ENCODE results near the gene SELE. TPM values are rescaled to one million over a fixed set of nuclear protein-coding genes. Genes with fewer than 3 reads are reported as not detected.
"Not testable (repeated sequence)": the region's sequence is repeated elsewhere in the genome, so short reads cannot be mapped to it uniquely, and the experiment has no call there.

The SELE gene
- total and polyA plus RNA-seq, 4 donors: 0.09 to 4.2 (median 3.3) TPM

- H3K36me3 ChIP-seq (ENCODE audit: control insufficient read depth in 4 of 4, insufficient read depth in 3 of 4, low read depth in 1 of 4, low read length in 3 of 4): no peaks in the 10 kb centered on the region
- peaks cover 2 to 43% (median 32%) of the 10 kb centered on the region in 4 donors for H3K4me1 ChIP-seq (ENCODE audit: control insufficient read depth in 4 of 4, insufficient read depth in 4 of 4, low read length in 3 of 4)
- TF ChIP-seq ATF3 (IDR thresholded peaks at IDR 0.05) (no peak), REST (IDR thresholded peaks at IDR 0.05) (no peak), FOXA2 (IDR thresholded peaks at IDR 0.05) (no peak)
- no peak overlapping the region for H3K9ac ChIP-seq (ENCODE audit: low read depth in 1 of 2, low read length in 2 of 2)
- no peak overlapping the region for H3K4me3 ChIP-seq (ENCODE audit: low read depth in 1 of 3, low read length in 3 of 3)
- H3K27me3 ChIP-seq (ENCODE audit: control insufficient read depth in 4 of 4, insufficient read depth in 4 of 4, low read length in 3 of 4): no peaks in the 10 kb centered on the region
- H3K27ac ChIP-seq (ENCODE audit: low read depth in 1 of 2, low read length in 2 of 2): no peak overlapping the region
- no peaks in the 10 kb centered on the region for H3K9me3 ChIP-seq (ENCODE audit: control insufficient read depth in 4 of 4, low read length in 3 of 4)
- no peak for DNase-seq (ENCODE audit: low spot score)
These were observed 11.1 kb downstream of the SELE start for GRCh38 chr1:169722779-169723178.

GRCh38 chr1:169715100-169715499, 18.8 kb downstream of the SELE start:
- H3K27ac ChIP-seq (ENCODE audit: low read depth in 1 of 2, low read length in 2 of 2); H3K4me3 ChIP-seq (ENCODE audit: low read depth in 1 of 3, low read length in 3 of 3); H3K9ac ChIP-seq (ENCODE audit: low read depth in 1 of 2, low read length in 2 of 2); DNase-seq (ENCODE audit: low spot score); H3K9me3 ChIP-seq (ENCODE audit: control insufficient read depth in 4 of 4, low read length in 3 of 4); H3K36me3 ChIP-seq (ENCODE audit: control insufficient read depth in 4 of 4, insufficient read depth in 3 of 4, low read depth in 1 of 4, low read length in 3 of 4); H3K27me3 ChIP-seq (ENCODE audit: control insufficient read depth in 4 of 4, insufficient read depth in 4 of 4, low read length in 3 of 4): not testable (repeated sequence)
- H3K4me1 ChIP-seq (ENCODE audit: control insufficient read depth in 4 of 4, insufficient read depth in 4 of 4, low read length in 3 of 4): peaks cover 0 to 11% (median 8%) of the 10 kb centered on the region in 4 donors
- 94% methylated on average over 2 of the region's 2 CpGs for WGBS

GRCh38 chr1:169713090-169713489, 20.8 kb downstream of the SELE start:
- H3K9me3 ChIP-seq (ENCODE audit: control insufficient read depth in 4 of 4, low read length in 3 of 4); H3K9ac ChIP-seq (ENCODE audit: low read depth in 1 of 2, low read length in 2 of 2); H3K4me3 ChIP-seq (ENCODE audit: low read depth in 1 of 3, low read length in 3 of 3); DNase-seq (ENCODE audit: low spot score); H3K36me3 ChIP-seq (ENCODE audit: control insufficient read depth in 4 of 4, insufficient read depth in 3 of 4, low read depth in 1 of 4, low read length in 3 of 4); H3K27me3 ChIP-seq (ENCODE audit: control insufficient read depth in 4 of 4, insufficient read depth in 4 of 4, low read length in 3 of 4); H3K27ac ChIP-seq (ENCODE audit: low read depth in 1 of 2, low read length in 2 of 2): not testable (repeated sequence)
- 78% methylated on average over 5 of the region's 5 CpGs for WGBS
- peaks cover 0 to 11% (median 8%) of the 10 kb centered on the region in 4 donors for H3K4me1 ChIP-seq (ENCODE audit: control insufficient read depth in 4 of 4, insufficient read depth in 4 of 4, low read length in 3 of 4)

- H3K27me3 ChIP-seq (ENCODE audit: control insufficient read depth in 4 of 4, insufficient read depth in 4 of 4, low read length in 3 of 4): no peaks in the 10 kb centered on the region
- H3K9ac ChIP-seq (ENCODE audit: low read depth in 1 of 2, low read length in 2 of 2): no peak overlapping the region
- TF ChIP-seq JUND (IDR thresholded peaks at IDR 0.05): no peak
- no peak for TF ChIP-seq HNF4A (conservative IDR thresholded peaks at IDR 0.05)
- no peak for TF ChIP-seq FOXA1 (IDR thresholded peaks at IDR 0.05)
- TF ChIP-seq FOXA2 (IDR thresholded peaks at IDR 0.05): no peak
- no peak for TF ChIP-seq TAF1 (conservative IDR thresholded peaks at IDR 0.05)
- no peak for TF ChIP-seq RXRA (IDR thresholded peaks at IDR 0.05)
- TF ChIP-seq YY1 (IDR thresholded peaks at IDR 0.05): no peak
- no peak for TF ChIP-seq EGR1 (IDR thresholded peaks at IDR 0.05; ENCODE audit: low read depth in 2 of 2)
- no peak for TF ChIP-seq SP1 (IDR thresholded peaks at IDR 0.05)
- TF ChIP-seq CTCF (IDR thresholded peaks at IDR 0.05; ENCODE audit: low read depth, low read length, missing input control): no peak
- TF ChIP-seq REST (IDR thresholded peaks at IDR 0.05): no peak
- TF ChIP-seq MAX (IDR thresholded peaks at IDR 0.05): no peak
- no peak for TF ChIP-seq RAD21 (IDR thresholded peaks at IDR 0.05)
- no peak overlapping the region for H3K4me3 ChIP-seq (ENCODE audit: low read depth in 1 of 3, low read length in 3 of 3)
- no peaks in the 10 kb centered on the region for H3K36me3 ChIP-seq (ENCODE audit: control insufficient read depth in 4 of 4, insufficient read depth in 3 of 4, low read depth in 1 of 4, low read length in 3 of 4)
- H3K4me1 ChIP-seq (ENCODE audit: control insufficient read depth in 4 of 4, insufficient read depth in 4 of 4, low read length in 3 of 4): peaks cover 0 to 11% (median 8%) of the 10 kb centered on the region in 4 donors
- 90% methylated on average over 2 of the region's 2 CpGs for WGBS
- H3K9me3 ChIP-seq (ENCODE audit: control insufficient read depth in 4 of 4, low read length in 3 of 4): no peaks in the 10 kb centered on the region
- H3K27ac ChIP-seq (ENCODE audit: low read depth in 1 of 2, low read length in 2 of 2): no peak overlapping the region
- DNase-seq (ENCODE audit: low spot score): no peak
These were observed 21.6 kb downstream of the SELE start for GRCh38 chr1:169712309-169712631.
